MM.1S (cell line): ENCODE results near the gene SLX4IP.

Experiments
- EZH2 ChIP-seq: fragments of 300-600 bp; sonication (generic); optimal IDR thresholded peaks from 2 replicates; pipeline ENCODE3; 2017; ENCODE audit warnings: low read depth, mild to moderate bottlenecking, antibody characterized with exemption, low read length, mixed read lengths
- TF ChIP-seq, protein P1 (sequence below): fragments of 300-600 bp; sonication (generic); IDR thresholded peaks from 2 replicates; pipeline ENCODE4 v1.5.1; 2016; ENCODE audit warnings: antibody characterized with exemption, low read length, mixed read lengths

- no peak for TF ChIP-seq EZH2
- TF ChIP-seq, protein P1, sequence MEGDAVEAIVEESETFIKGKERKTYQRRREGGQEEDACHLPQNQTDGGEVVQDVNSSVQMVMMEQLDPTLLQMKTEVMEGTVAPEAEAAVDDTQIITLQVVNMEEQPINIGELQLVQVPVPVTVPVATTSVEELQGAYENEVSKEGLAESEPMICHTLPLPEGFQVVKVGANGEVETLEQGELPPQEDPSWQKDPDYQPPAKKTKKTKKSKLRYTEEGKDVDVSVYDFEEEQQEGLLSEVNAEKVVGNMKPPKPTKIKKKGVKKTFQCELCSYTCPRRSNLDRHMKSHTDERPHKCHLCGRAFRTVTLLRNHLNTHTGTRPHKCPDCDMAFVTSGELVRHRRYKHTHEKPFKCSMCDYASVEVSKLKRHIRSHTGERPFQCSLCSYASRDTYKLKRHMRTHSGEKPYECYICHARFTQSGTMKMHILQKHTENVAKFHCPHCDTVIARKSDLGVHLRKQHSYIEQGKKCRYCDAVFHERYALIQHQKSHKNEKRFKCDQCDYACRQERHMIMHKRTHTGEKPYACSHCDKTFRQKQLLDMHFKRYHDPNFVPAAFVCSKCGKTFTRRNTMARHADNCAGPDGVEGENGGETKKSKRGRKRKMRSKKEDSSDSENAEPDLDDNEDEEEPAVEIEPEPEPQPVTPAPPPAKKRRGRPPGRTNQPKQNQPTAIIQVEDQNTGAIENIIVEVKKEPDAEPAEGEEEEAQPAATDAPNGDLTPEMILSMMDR: no peak
Observed at GRCh38 chr20:10578607-10579006, 143.5 kb downstream of the SLX4IP start.
